SK-N-SH (cell line): ENCODE data around the gene CSNK2A1. TPM values are rescaled to one million over a fixed set of nuclear protein-coding genes. Genes with fewer than 3 reads are reported as not detected.

ENCODE experiments used
- CTCF ChIA-PET: fragments of 300-600, 350-600 bp; formaldehyde crosslinking; extraction: SDS; loops from one replicate; lab custom pipeline; 2021; lab: Yijun Ruan, JAX
- POLR2A ChIA-PET: fragments of 350-600 bp; sonication (Branson Sonifier 250); formaldehyde crosslinking; extraction: SDS; loops from one replicate; lab custom pipeline; 2020; ENCODE audit warnings: antibody characterized with exemption, inconsistent platforms; lab: Yijun Ruan, JAX
- DNase-seq: peaks from one replicate; pipeline ENCODE4 v3.0.0; 2012
- H2AFZ ChIP-seq: fragments of 200-600 bp; sonication (generic); 2 replicates; pipeline ENCODE4 v1.8.1; 2016; ENCODE audit warnings: antibody characterized with exemption, mild to moderate bottlenecking, low read depth
- H3F3A ChIP-seq: fragments of 200-600 bp; sonication (generic); replicated peaks from 2 replicates; pipeline ENCODE3; 2016; ENCODE audit warnings: antibody characterized with exemption, mild to moderate bottlenecking; ENCODE audit not compliant: insufficient read depth
- H3K27ac ChIP-seq, 2 experiments: fragments of 200-500 bp in 1 of 2; fragments of 200-600 bp in 1 of 2; sonication (Bioruptor generic) in 1 of 2; sonication (generic), shearing (Covaris generic) in 1 of 2; 2 replicates each; pipeline versions ENCODE4 v1.5.1 to v1.6.1; 2014 to 2016; ENCODE audit warnings: low read depth in 2 of 2, inconsistent platforms in 1 of 2, low read length in 1 of 2, mild to moderate bottlenecking in 1 of 2, mixed read lengths in 1 of 2
- H3K27me3 ChIP-seq: fragments of 200-600 bp; sonication (generic), shearing (Covaris generic); 2 replicates; pipeline ENCODE4 v1.6.1; 2016; ENCODE audit warnings: mixed run types; ENCODE audit not compliant: insufficient read depth
- H3K36me3 ChIP-seq, 2 experiments: fragments of 200-500 bp in 1 of 2; fragments of 200-600 bp in 1 of 2; sonication (Bioruptor generic) in 1 of 2; sonication (generic) in 1 of 2; replicated peaks in 1 of 2; 2 replicates each; pipeline versions ENCODE3 to v1.5.1; 2014 to 2016; ENCODE audit warnings: low read length in 1 of 2, mild to moderate bottlenecking in 1 of 2; ENCODE audit not compliant: insufficient read depth in 2 of 2, control insufficient read depth in 1 of 2
- H3K4me1 ChIP-seq, 2 experiments: fragments of 200-500 bp in 1 of 2; fragments of 200-600 bp in 1 of 2; sonication (Bioruptor generic) in 1 of 2; sonication (generic), shearing (Covaris generic) in 1 of 2; 2 replicates each; pipeline versions ENCODE4 v1.5.1 to v1.6.1; 2014 to 2016; ENCODE audit warnings: low read depth in 1 of 2, low read length in 1 of 2, mixed run types in 1 of 2; ENCODE audit not compliant: insufficient read depth in 2 of 2, control insufficient read depth in 1 of 2
- H3K4me2 ChIP-seq: fragments of 200-600 bp; sonication (generic), shearing (Covaris generic); 2 replicates; pipeline ENCODE4 v1.6.1; 2017; ENCODE audit warnings: mixed run types
- H3K4me3 ChIP-seq, 2 experiments: fragments of 200-500 bp in 1 of 2; fragments of 200-600 bp in 1 of 2; sonication (Bioruptor generic) in 1 of 2; sonication (generic), shearing (Covaris generic) in 1 of 2; 2 replicates each; pipeline versions ENCODE4 v1.5.1 to v1.8.1; 2014 to 2016; ENCODE audit warnings: low read depth in 2 of 2, inconsistent platforms in 1 of 2, low read length in 1 of 2, mild to moderate bottlenecking in 1 of 2, mixed read lengths in 1 of 2, moderate library complexity in 1 of 2
- H3K79me2 ChIP-seq: fragments of 200-600 bp; sonication (generic); 2 replicates; pipeline ENCODE4 v1.8.1; 2017; ENCODE audit warnings: mild to moderate bottlenecking; ENCODE audit not compliant: insufficient read depth
- H3K9ac ChIP-seq: fragments of 200-600 bp; sonication (generic); 2 replicates; pipeline ENCODE4 v1.6.1; 2017; ENCODE audit warnings: mixed run types
- H3K9me2 ChIP-seq: fragments of 200-600 bp; sonication (generic); 2 replicates; pipeline ENCODE4 v1.6.1; 2017; ENCODE audit warnings: mixed run types
- H3K9me3 ChIP-seq: fragments of 200-600 bp; sonication (generic); 2 replicates; pipeline ENCODE4 v1.6.1; 2017; ENCODE audit warnings: mixed run types, mild to moderate bottlenecking, moderate library complexity
- H4K20me1 ChIP-seq: fragments of 200-600 bp; sonication (generic); 2 replicates; pipeline ENCODE4 v1.6.1; 2017; ENCODE audit warnings: mild to moderate bottlenecking, mixed run types; ENCODE audit not compliant: insufficient read depth
- CTCF ChIP-seq: fragments of 200-600 bp; sonication (generic); IDR thresholded peaks from 2 replicates; pipeline ENCODE4 v1.6.1; 2017; ENCODE audit warnings: antibody characterized with exemption, mild to moderate bottlenecking, moderate library complexity
- ELF1 ChIP-seq: IDR thresholded peaks from 2 replicates; pipeline ENCODE4 v1.4.0; 2012
- EZH2phosphoT487 ChIP-seq: fragments of 200-600 bp; sonication (generic); IDR thresholded peaks from 2 replicates; pipeline ENCODE4 v1.6.1; 2017; ENCODE audit warnings: low read depth, mixed run types, mild to moderate bottlenecking, antibody characterized with exemption, moderate library complexity, borderline replicate concordance
- GABPA ChIP-seq: IDR thresholded peaks from 2 replicates; pipeline ENCODE4 v1.4.0; 2012; ENCODE audit warnings: low read depth, mild to moderate bottlenecking
- GATA2 ChIP-seq: sonication (generic); formaldehyde crosslinking; IDR thresholded peaks from 2 replicates; pipeline ENCODE4 v1.5.0; 2020; ENCODE audit warnings: mild to moderate bottlenecking, missing genetic modification reagents
- MEF2A ChIP-seq: IDR thresholded peaks from 2 replicates; pipeline ENCODE4 v1.4.0; 2012; ENCODE audit warnings: low read depth, borderline replicate concordance
- MXI1 ChIP-seq: IDR thresholded peaks from 2 replicates; pipeline ENCODE4 v1.6.1; 2012; ENCODE audit warnings: mild to moderate bottlenecking, low read depth, low read length, improper control_type of control experiment
- NFIC ChIP-seq: IDR thresholded peaks from 2 replicates; pipeline ENCODE4 v1.4.0; 2012; ENCODE audit warnings: borderline replicate concordance
- POLR2AphosphoS5 ChIP-seq: IDR thresholded peaks from 2 replicates; pipeline ENCODE4 v1.6.1; 2012; ENCODE audit warnings: low read depth, low read length
- RAD21 ChIP-seq: IDR thresholded peaks from 2 replicates; pipeline ENCODE4 v1.6.1; 2012; ENCODE audit warnings: mild to moderate bottlenecking, low read length
- SIN3A ChIP-seq: IDR thresholded peaks from 2 replicates; pipeline ENCODE4 v1.6.1; 2012; ENCODE audit warnings: low read depth, mild to moderate bottlenecking, low read length, moderate library complexity, borderline replicate concordance
- SMC3 ChIP-seq: IDR thresholded peaks from 2 replicates; pipeline ENCODE4 v1.6.1; 2012; ENCODE audit warnings: low read depth, low read length, improper control_type of control experiment
- TCF12 ChIP-seq: IDR thresholded peaks from 2 replicates; pipeline ENCODE4 v1.4.0; 2012
- USF1 ChIP-seq: IDR thresholded peaks from 2 replicates; pipeline ENCODE4 v1.4.0; 2012; ENCODE audit warnings: low read depth, borderline replicate concordance
- WGBS: methylation state at CpG from one replicate; pipeline ENCODE4 v1.1.6; 2017; ENCODE audit warnings: low lambda C conversion rate; 5-methylcytosine and 5-hydroxymethylcytosine counted together
- polyA plus RNA-seq, 3 experiments: library from polyadenylated mRNA; depleted of rRNA; stranded (reverse); fragments of >200 nt; gene quantifications; 2 replicates each; pipeline ENCODE4 v1.2.3, GENCODE V29; 2012
- TF ChIP-seq, protein P1 (sequence below): IDR thresholded peaks from 2 replicates; pipeline ENCODE4 v1.4.0; 2012; ENCODE audit warnings: low read depth

CSNK2A1 gene
- polyA plus RNA-seq, 1 of the 3 experiments (the other 2 are of a cell fraction) = 61.9 TPM

DNA sequence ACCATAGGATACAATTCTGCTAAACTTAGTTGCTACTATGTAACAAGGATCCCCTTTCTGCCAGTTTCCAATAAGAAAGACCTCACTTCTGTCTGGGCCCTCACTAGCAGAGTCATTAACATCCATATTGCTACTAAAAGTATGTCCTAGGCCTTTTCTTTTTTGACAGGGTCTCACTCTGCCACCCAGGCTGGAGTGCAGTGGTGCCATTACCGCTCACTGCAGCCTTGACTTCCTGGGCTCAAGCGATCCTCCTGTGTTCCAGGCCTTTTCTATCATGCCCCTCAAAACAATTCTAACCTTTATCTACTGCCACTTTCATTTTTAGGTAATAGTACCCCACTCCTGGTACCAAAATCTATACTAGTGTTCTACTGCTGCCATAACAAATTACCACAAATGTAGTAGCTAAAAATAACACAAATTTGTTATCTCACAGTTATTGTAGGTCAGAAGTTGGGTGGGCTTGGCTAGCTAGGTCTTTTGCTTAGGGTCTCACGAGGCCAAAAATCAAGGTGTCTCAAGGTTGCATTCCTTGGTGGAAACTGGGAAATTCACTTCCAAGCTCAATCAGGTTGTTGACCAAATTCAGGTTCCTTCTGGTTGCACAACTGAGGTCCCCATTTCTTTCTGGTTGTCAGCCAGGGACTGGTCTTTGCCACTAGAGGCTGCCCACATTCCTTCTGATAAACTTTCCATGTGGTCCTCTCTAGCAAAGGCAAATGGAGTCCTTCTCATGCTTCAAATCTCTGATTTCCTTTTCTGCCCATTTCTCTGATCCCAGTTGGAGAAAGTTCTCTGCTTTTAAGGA, 3.0 kb downstream of the CSNK2A1 start (continued):
- TF ChIP-seq GATA2 (CRISPR knock-in tag) = no peak
- TF ChIP-seq, protein P1, sequence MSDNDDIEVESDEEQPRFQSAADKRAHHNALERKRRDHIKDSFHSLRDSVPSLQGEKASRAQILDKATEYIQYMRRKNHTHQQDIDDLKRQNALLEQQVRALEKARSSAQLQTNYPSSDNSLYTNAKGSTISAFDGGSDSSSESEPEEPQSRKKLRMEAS = no peak

GRCh38 chr20:539848-540247, 3.7 kb downstream of the CSNK2A1 start:
- no peaks in the 10 kb centered on the region; the same call in 1 of the 2 replicates for H3K9me3 ChIP-seq
- H3K4me3 ChIP-seq = no peak overlapping the region
- no peak for DNase-seq
- WGBS = 63% methylated on average over 2 of the region's 2 CpGs
- no peak overlapping the region for H3K4me2 ChIP-seq
- no peak overlapping the region for H3K9ac ChIP-seq
- peaks cover 88% of the 10 kb centered on the region for H3K79me2 ChIP-seq
- H2AFZ ChIP-seq = no peak overlapping the region
- TF ChIP-seq MEF2A = no peak
- TF ChIP-seq RAD21 = no peak
- TF ChIP-seq NFIC = no peak
- no peak for TF ChIP-seq SMC3
- no peak for TF ChIP-seq POLR2AphosphoS5
- no peak for TF ChIP-seq MXI1
- no peak for TF ChIP-seq USF1
- no peak for TF ChIP-seq ELF1
- TF ChIP-seq EZH2phosphoT487 = no peak
- TF ChIP-seq GABPA = no peak
- TF ChIP-seq, all 33 proteins: peak for 0
- Histone ChIP-seq H3F3A (no peaks in the 10 kb centered on the region), H3K4me1 (peaks cover 6 to 15% of the 10 kb centered on the region in 2 experiments; a peak in 2 of 4 replicates), H3K9me2 (no peaks in the 10 kb centered on the region), H3K27ac (no peak overlapping the region), H3K36me3 (peaks cover 0 to 6% of the 10 kb centered on the region in 2 experiments), H3K27me3 (no peaks in the 10 kb centered on the region), H4K20me1 (peaks cover 78% of the 10 kb centered on the region)
- CTCF ChIA-PET = interaction anchor here (1.0 to 1.6 kb wide), 3 partner anchors 106 to 189 kb away, joined by 3 to 6 read pairs (median 4); no protein-coding TSS in a partner anchor
- POLR2A ChIA-PET = no interaction called here

GRCh38 chr20:539191-539590, 4.4 kb downstream of the CSNK2A1 start:
- Histone ChIP-seq H4K20me1 (peaks cover 84% of the 10 kb centered on the region), H3K9me3 (no peaks in the 10 kb centered on the region; the same call in 1 of the 2 replicates), H3K9me2 (no peaks in the 10 kb centered on the region), H3K4me3 (no peak overlapping the region), H3K4me2 (no peak overlapping the region), H3K27ac (no peak overlapping the region), H3K36me3 (peaks cover 0 to 6% of the 10 kb centered on the region in 2 experiments), H3K27me3 (no peaks in the 10 kb centered on the region), H3K4me1 (peaks cover 5 to 15% of the 10 kb centered on the region in 2 experiments; a peak in 2 of 4 replicates), H3K79me2 (peaks cover 94% of the 10 kb centered on the region), H3F3A (no peaks in the 10 kb centered on the region), H3K9ac (no peak overlapping the region), H2AFZ (no peak overlapping the region)
- ChIA-PET POLR2A (interaction anchor here (0.6 kb wide), 1 partner anchor 24 kb away, joined by 3 read pairs; no protein-coding TSS in a partner anchor), CTCF (interaction anchor here (1.4 to 1.6 kb wide), 2 partner anchors 128 to 189 kb away, joined by 3 to 4 read pairs; no protein-coding TSS in a partner anchor)
- DNase-seq = no peak
- TF ChIP-seq TCF12 (no peak), CTCF (no peak), SIN3A (no peak)
- WGBS = 97% methylated on average over 2 of the region's 2 CpGs
